ENCODE data around the gene MARCHF10. TPM values are rescaled to one million over a fixed set of nuclear protein-coding genes. Genes with fewer than 3 reads are reported as not detected.
A peak's percentile ranks its signal among the peaks of the same experiment; 100 is the strongest.

The MARCHF10 gene
- total and polyA plus RNA-seq, 2 of the 4 experiments (the other 2 are of a cell fraction): 0.18 to 0.74 TPM

GRCh38 chr17:62696726-62697490 is 111.2 kb downstream of the MARCHF10 start:
- Histone ChIP-seq H4K91ac (ENCODE audit: insufficient read depth, low read depth, low read length) (no peak overlapping the region), H3K4ac (ENCODE audit: low read depth, low read length) (no peak overlapping the region), H3K56ac (ENCODE audit: extremely low read depth, insufficient read depth, low read length) (no peak overlapping the region), H2AK5ac (ENCODE audit: low read depth, low read length) (peak overlapping the region; percentile 30; the same call in 1 of the 2 replicates), H3K27ac (ENCODE audit: insufficient read depth, low read length) (no peak overlapping the region), H4K20me1 (ENCODE audit: insufficient read depth, low read length) (0 out of 2 replicates have a peak, but pooled peaks cover 4% of the 10 kb centered on the region), H3K9me1 (ENCODE audit: insufficient read depth, low read length) (peaks cover 12% of the 10 kb centered on the region; the same call in 1 of the 2 replicates), H3K14ac (replicated peaks; ENCODE audit: low read depth, low read length) (no peak overlapping the region), H3K27me3 (ENCODE audit: control insufficient read depth, insufficient read depth, low read length) (no peaks in the 10 kb centered on the region), H3K4me2 (ENCODE audit: low read depth, low read length) (no peak overlapping the region), H3K23ac (ENCODE audit: low read depth, low read length) (no peak overlapping the region), H2BK5ac (ENCODE audit: low read depth, low read length, poor library complexity, severe bottlenecking) (no peak overlapping the region), H3K36me3 (ENCODE audit: control insufficient read depth, insufficient read depth, low read length) (peaks cover 11% of the 10 kb centered on the region), H2BK20ac (ENCODE audit: low read depth, low read length) (no peak overlapping the region), H2BK15ac (ENCODE audit: low read depth, low read length) (no peak overlapping the region), H3K4me3 (ENCODE audit: insufficient read depth, low read depth, low read length) (no peak overlapping the region), H3K9ac (ENCODE audit: low read depth, low read length) (no peak overlapping the region), H4K8ac (ENCODE audit: low read depth in 2 of 2, low read length in 2 of 2) (no peak overlapping the region), H3K4me1 (ENCODE audit: control insufficient read depth, insufficient read depth, low read length) (peaks cover 6% of the 10 kb centered on the region; the same call in 1 of the 2 replicates), H2AK9ac (replicated peaks; ENCODE audit: low read depth, low read length, poor library complexity) (no peak overlapping the region), H2AFZ (replicated peaks; ENCODE audit: low read length, poor library complexity) (no peak overlapping the region), H3K9me3 (ENCODE audit: control insufficient read depth, insufficient read depth, low read length) (no peaks in the 10 kb centered on the region), H3K18ac (ENCODE audit: low read depth, low read length) (no peak overlapping the region), H3K79me1 (ENCODE audit: low read depth in 1 of 2, low read length in 2 of 2) (peaks cover 0 to 15% of the 10 kb centered on the region in 2 experiments; a peak in 1 of 4 replicates), H4K5ac (ENCODE audit: low read depth, low read length) (no peak overlapping the region), H2BK120ac (ENCODE audit: low read depth, low read length) (no peak overlapping the region; the same call in 1 of the 2 replicates)
- intact Hi-C loops (cut with micrococcal nuclease): no loop called here
- no peak for ATAC-seq (ENCODE audit: low read depth)
- dilution Hi-C loops (cut with HindIII; ENCODE audit: low sequenced_read_pairs, unreplicated experiment): no loop called here
- no TSS peak for BruUV-seq (replicated peaks)
- ChIA-PET POLR2A (ENCODE audit: unreplicated experiment) (no interaction called here), CTCF (no interaction called here)
- TF ChIP-seq BHLHE40 (IDR thresholded peaks at IDR 0.05; ENCODE audit: low read depth, low read length) (no peak), USF2 (IDR thresholded peaks at IDR 0.05; ENCODE audit: low read depth, low read length) (no peak), CHD1 (IDR thresholded peaks at IDR 0.05; ENCODE audit: low read depth, low read length) (no peak), POLR2A (IDR thresholded peaks at IDR 0.05; ENCODE audit: low read depth, low read length) (no peak), ELK1 (IDR thresholded peaks at IDR 0.05; ENCODE audit: borderline replicate concordance, low read depth, low read length) (no peak), MAFK (IDR thresholded peaks at IDR 0.05; ENCODE audit: low read depth, low read length) (no peak), NFE2L2 (IDR thresholded peaks at IDR 0.05; ENCODE audit: low read depth, low read length) (no peak)
- no peak for DNase-seq
- 100% methylated on average over 8 of the region's 27 CpGs; no CpG with 5 or more reads in 1 of the 2 experiments for WGBS, 2 experiments (ENCODE audit: extremely low coverage in 2 of 2, insufficient read length in 1 of 2)
- in situ Hi-C loops (cut with MboI; ENCODE audit: low sequenced_read_pairs): loop anchor here (10.0 kb wide), 1 partner anchor 698 kb away; no protein-coding TSS in a partner anchor

Measured in IMR-90 (cell line).